Endothelial cell of umbilical vein (primary cell): ENCODE results near the gene DEGS1. TPM values are rescaled to one million over a fixed set of nuclear protein-coding genes. Genes with fewer than 3 reads are reported as not detected.
A peak's percentile ranks its signal among the peaks of the same experiment; 100 is the strongest.

Experiments
- BruUV-seq: library from RNA; stranded (reverse); fragments of 400-500 nt; replicated peaks from 2 replicates; lab custom pipeline; 2021; lab: Mats Ljungman, UMichigan
- CTCF ChIA-PET: fragments of 300-600, 350-600 bp; sonication (Branson Sonifier 250); formaldehyde crosslinking; loops from one replicate; lab custom pipeline; 2021; ENCODE audit warnings: antibody characterized with exemption, inconsistent platforms; lab: Charles Lee
- POLR2A ChIA-PET: fragments of 300-600, 350-600 bp; sonication (Branson Sonifier 250); formaldehyde crosslinking; loops from one replicate; lab custom pipeline; 2021; ENCODE audit warnings: antibody characterized with exemption, inconsistent platforms; lab: Charles Lee
- DNase-seq: peaks from one replicate; pipeline ENCODE4 v3.0.0-alpha.2; 2011; ENCODE audit warnings: low read depth, low spot score
- FAIRE-seq: peaks from 2 replicates; lab custom pipeline; 2011; peaks lifted over from hg19 to GRCh38; lab: Jason Lieb, UNC
- H2AFZ ChIP-seq: 2 replicates; pipeline ENCODE4 v1.6.0; 2012; ENCODE audit warnings: low read depth, low read length, control low read depth, inconsistent platforms
- H3K27ac ChIP-seq: 2 replicates; pipeline ENCODE4 v1.5.1; 2011; ENCODE audit warnings: low read depth, mild to moderate bottlenecking, control low read depth, low read length, moderate library complexity; ENCODE audit not compliant: insufficient read depth
- H3K27me3 ChIP-seq, 2 experiments: 2 replicates each; pipeline versions ENCODE4 v1.6.0 to v1.6.1; 2011; ENCODE audit warnings: low read length in 2 of 2, mixed read lengths in 1 of 2; ENCODE audit not compliant: control insufficient read depth in 2 of 2, insufficient read depth in 2 of 2
- H3K36me3 ChIP-seq, 2 experiments: 2 replicates in 1 of 2; 3 replicates in 1 of 2; pipeline ENCODE4 v1.5.1; 2011; ENCODE audit warnings: low read length in 2 of 2, mild to moderate bottlenecking in 1 of 2, moderate library complexity in 1 of 2; ENCODE audit not compliant: control insufficient read depth in 2 of 2, insufficient read depth in 2 of 2; ENCODE audit errors: extremely low read depth in 1 of 2
- H3K4me1 ChIP-seq: 3 replicates; pipeline ENCODE4 v1.5.1; 2011; ENCODE audit warnings: mild to moderate bottlenecking, low read length; ENCODE audit not compliant: control insufficient read depth, insufficient read depth; ENCODE audit errors: extremely low read depth
- H3K4me2 ChIP-seq: 2 replicates; pipeline ENCODE4 v1.6.1; 2011; ENCODE audit warnings: low read length, control low read depth, mixed read lengths; ENCODE audit not compliant: insufficient read depth
- H3K4me3 ChIP-seq, 3 experiments: fragments of 200-600 bp in 1 of 3; sonication (generic), shearing (Covaris generic) in 1 of 3; replicated peaks in 1 of 3; 2 replicates each; pipeline ENCODE4 v1.5.1; 2011 to 2016; ENCODE audit warnings: control low read depth in 3 of 3, low read length in 3 of 3, mild to moderate bottlenecking in 2 of 3, inconsistent platforms in 1 of 3, low read depth in 1 of 3, moderate library complexity in 1 of 3; ENCODE audit not compliant: insufficient read depth in 1 of 3
- H3K79me2 ChIP-seq: 2 replicates; pipeline ENCODE4 v1.6.0; 2012; ENCODE audit warnings: low read length, inconsistent platforms; ENCODE audit not compliant: control insufficient read depth, insufficient read depth
- H3K9ac ChIP-seq: replicated peaks from 2 replicates; pipeline ENCODE3; 2011; ENCODE audit warnings: low read length, control low read depth; ENCODE audit not compliant: insufficient read depth; ENCODE audit errors: extremely low read depth
- H3K9me1 ChIP-seq: replicated peaks from 3 replicates; pipeline ENCODE4 v1.6.0; 2011; ENCODE audit warnings: mild to moderate bottlenecking, low read length; ENCODE audit not compliant: control insufficient read depth, insufficient read depth; ENCODE audit errors: extremely low read depth
- H3K9me3 ChIP-seq: replicated peaks from 2 replicates; pipeline ENCODE4 v1.5.1; 2012; ENCODE audit warnings: low read length, inconsistent platforms; ENCODE audit not compliant: control insufficient read depth, insufficient read depth
- H4K20me1 ChIP-seq: replicated peaks from 2 replicates; pipeline ENCODE3; 2011; ENCODE audit warnings: mild to moderate bottlenecking, low read length; ENCODE audit not compliant: control insufficient read depth, insufficient read depth; ENCODE audit errors: extremely low read depth
- CTCF ChIP-seq, 2 donors: IDR thresholded peaks; 1 replicate in 1 of 2; 2 replicates in 1 of 2; pipeline ENCODE4 v1.5.1; 2011; ENCODE audit warnings: low read length in 2 of 2, mild to moderate bottlenecking in 2 of 2, moderate library complexity in 2 of 2, control low read depth in 1 of 2, inconsistent platforms in 1 of 2, low read depth in 1 of 2; ENCODE audit not compliant: insufficient read depth in 1 of 2; ENCODE audit errors: extremely low read depth in 1 of 2
- FOS ChIP-seq: IDR thresholded peaks from 2 replicates; pipeline ENCODE4 v1.6.1; 2011; ENCODE audit warnings: mild to moderate bottlenecking, low read length, moderate library complexity, borderline replicate concordance; ENCODE audit not compliant: insufficient read depth
- GATA2 ChIP-seq: IDR thresholded peaks from 2 replicates; pipeline ENCODE4 v1.7.0; 2011; ENCODE audit warnings: low read depth, mild to moderate bottlenecking, moderate library complexity, mixed read lengths, low read length; ENCODE audit not compliant: insufficient read length, insufficient read depth
- MAX ChIP-seq: IDR thresholded peaks from 2 replicates; pipeline ENCODE4 v1.6.1; 2011; ENCODE audit not compliant: insufficient read depth, insufficient read length
- dilution Hi-C: fragments of 300-500 bp; cut with MboI; formaldehyde crosslinking; loops from one replicate; pipeline ENCODE4 v1.15.0; 2019; ENCODE audit warnings: low sequenced_read_pairs; ENCODE audit not compliant: extremely low pct_ligation_motif_present
- intact Hi-C: fragments of 100-400 bp; cut with micrococcal nuclease; formaldehyde crosslinking; loops from one replicate; pipeline ENCODE4 v1.10.0; 2022
- polyA plus RNA-seq, 4 experiments: library from polyadenylated mRNA; depleted of rRNA in 3 of 4; stranded (reverse) in 3 of 4; unstranded in 1 of 4; fragments of >200 nt; gene quantifications; 2 replicates each; pipeline versions ENCODE4 v1.2.1 to v1.2.3, GENCODE V29; 2011 to 2012; ENCODE audit warnings: missing spikeins in 1 of 4
- total RNA-seq: library from RNA; stranded (reverse); gene quantifications from 2 replicates; pipeline ENCODE4 v1.2.3, GENCODE V29; 2021

The DEGS1 gene
- total and polyA plus RNA-seq, 2 donors (not counting 3 experiments of a cell fraction or from before 2014, with no cell fraction given) = 85.8 to 137 TPM

- Histone ChIP-seq H3K36me3 (no peaks in the 10 kb centered on the region), H3K9me1 (no peaks in the 10 kb centered on the region), H3K27ac (peak overlapping the region; percentile 70), H3K27me3 (no peaks in the 10 kb centered on the region), H3K9me3 (no peaks in the 10 kb centered on the region), H3K79me2 (peaks cover 53% of the 10 kb centered on the region), H2AFZ (peak overlapping the region; percentile 59), H3K9ac (peak overlapping the region; percentile 86), H3K4me1 (peaks cover 5% of the 10 kb centered on the region), H3K4me3 (peak overlapping the region; percentile 57 to 91 (median 68)), H3K4me2 (peak overlapping the region; percentile 93), H4K20me1 (no peaks in the 10 kb centered on the region)
- FAIRE-seq (peak; percentile 63), DNase-seq (peak; percentile 69)
- dilution Hi-C loops (no loop called here), intact Hi-C loops (loop anchor here (1.0 to 5.0 kb wide), 5 partner anchors 21 to 147 kb away; partner anchors contain the start of genes FBXO28 and NVL)
- ChIA-PET POLR2A (interaction anchor here (0.6 to 1.8 kb wide), 4 partner anchors 10 to 117 kb away, joined by 3 to 5 read pairs (median 4); no protein-coding TSS in a partner anchor), CTCF (interaction anchor here (0.6 to 1.6 kb wide), 6 partner anchors 9 to 86 kb away, joined by 3 to 13 read pairs (median 4); no protein-coding TSS in a partner anchor)
- TF ChIP-seq FOS (no peak), GATA2 (no peak), CTCF (IDR thresholded peaks at IDR 0.05; ENCODE audit: extremely low read depth in 1 of 2, insufficient read depth in 1 of 2, low read depth in 1 of 2, low read length in 2 of 2) (no peak), MAX (no peak)
- BruUV-seq = no TSS peak
Measured at GRCh38 chr1:224183591-224184312, 712 bp downstream of the DEGS1 start.
